Activated CD8-positive, alpha-beta memory T cell treated with anti-CD3 and anti-CD28 coated beads, Interleukin-2, amount 50 U/mL, for 1 hour (primary cell): ENCODE data around the gene RPS21.

Experiments
- DNase-seq: peaks from one replicate; pipeline ENCODE4 v3.0.0-alpha.2; 2020; ENCODE audit errors: extremely low read depth

Gene RPS21

DNA sequence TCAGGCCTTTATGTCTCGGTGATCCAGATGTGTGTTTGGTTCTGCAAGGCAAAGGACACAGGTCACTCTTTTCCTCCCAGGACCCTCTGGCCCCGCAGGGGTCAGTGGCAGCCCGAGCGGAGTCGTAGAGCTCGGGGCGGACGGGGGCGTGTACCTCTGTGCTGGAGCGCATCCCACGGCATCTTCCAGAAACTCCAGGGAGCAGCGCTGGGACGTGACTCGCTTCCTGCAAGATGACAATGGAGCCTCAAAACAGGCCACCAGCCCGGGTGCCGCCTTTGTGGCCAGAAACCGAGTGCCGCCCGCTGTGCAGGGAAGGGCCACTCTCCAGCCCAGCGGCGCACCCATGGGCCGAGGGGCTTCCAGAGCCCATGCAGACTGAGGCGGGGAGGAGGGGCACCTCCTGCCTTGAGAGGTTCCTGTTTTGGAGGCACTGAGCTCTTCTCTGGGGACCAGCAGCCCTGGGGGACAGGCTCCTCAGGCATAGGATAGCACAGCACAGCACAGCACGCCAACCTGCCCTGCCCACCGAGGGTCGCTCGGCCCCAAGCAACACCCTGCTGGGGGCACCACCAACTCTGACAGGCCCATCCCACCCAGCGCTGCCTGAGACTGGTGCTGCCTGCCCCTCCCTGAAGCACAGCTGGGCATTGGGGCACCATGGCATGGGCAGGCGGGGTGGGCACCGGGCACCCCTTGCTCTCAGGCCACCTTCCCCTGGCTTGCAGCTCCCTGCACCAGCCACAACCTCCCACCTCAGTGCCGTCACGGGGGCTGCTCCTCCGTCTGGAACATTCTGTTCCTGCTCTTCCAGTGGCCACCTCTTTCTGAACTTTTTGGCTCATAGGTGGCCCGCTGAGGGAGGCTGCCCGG lies 9.7 kb downstream of the RPS21 start:
- DNase-seq: no peak

DNA sequence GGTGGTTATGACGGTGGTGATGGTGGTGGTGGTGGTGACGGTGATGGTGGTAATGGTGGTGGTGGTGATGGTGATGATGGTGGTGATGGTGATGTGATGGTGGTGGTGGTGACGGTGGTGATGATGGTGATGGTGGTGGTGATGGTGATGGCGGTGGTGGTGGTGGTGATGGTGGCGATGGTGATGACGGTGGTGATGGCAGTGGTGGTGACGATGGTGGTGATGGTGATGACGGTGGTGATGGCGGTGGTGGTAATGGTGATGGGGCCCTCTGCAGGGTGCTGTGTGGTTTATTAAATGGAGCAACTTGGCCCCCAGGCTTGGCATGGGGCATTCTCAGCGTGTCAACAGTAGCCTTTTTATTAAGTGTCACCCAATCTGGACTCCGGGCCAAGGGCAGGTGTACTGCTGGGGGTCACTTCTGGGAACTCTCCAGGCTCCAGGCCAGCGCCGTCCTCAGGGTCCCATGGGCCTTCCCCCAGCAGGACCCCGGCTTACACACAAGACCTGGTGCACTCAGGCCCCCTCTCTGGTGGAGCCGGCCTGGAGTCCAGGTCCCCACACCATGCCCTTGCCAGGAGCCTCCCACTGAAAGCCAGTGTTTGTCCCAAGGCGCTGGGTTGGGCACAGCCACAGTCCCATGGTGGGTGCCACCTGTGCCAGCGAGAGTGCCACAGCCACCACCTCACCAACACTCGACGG lies 11.4 kb downstream of the RPS21 start:
- no peak for DNase-seq

GRCh38 chr20:62400021-62400420 lies 13.1 kb downstream of the RPS21 start:
- no peak for DNase-seq

GRCh38 chr20:62400541-62400940 lies 13.6 kb downstream of the RPS21 start:
- no peak for DNase-seq

DNA sequence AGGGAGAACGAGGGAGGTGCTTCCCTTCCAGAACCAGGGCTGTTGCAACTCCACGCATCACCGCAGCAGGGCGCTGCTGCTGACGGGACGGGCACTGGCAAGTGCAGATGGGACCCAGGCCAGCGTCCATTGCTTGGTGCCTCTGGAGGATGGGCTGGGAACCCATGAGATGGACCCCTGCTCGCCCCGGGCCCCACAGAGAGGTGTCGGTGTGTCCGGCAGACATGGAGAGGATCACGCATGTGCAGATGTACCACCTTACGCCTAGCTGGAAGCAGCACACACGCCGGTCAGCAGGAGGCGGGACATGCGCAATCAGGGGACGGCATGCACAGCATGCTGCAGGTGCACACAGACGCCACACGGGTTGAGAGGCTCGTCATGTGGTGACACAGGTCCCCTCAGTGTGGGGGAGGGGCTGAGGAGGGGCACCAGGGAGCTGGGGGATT lies 14.5 kb downstream of the RPS21 start:
- DNase-seq: no peak

DNA sequence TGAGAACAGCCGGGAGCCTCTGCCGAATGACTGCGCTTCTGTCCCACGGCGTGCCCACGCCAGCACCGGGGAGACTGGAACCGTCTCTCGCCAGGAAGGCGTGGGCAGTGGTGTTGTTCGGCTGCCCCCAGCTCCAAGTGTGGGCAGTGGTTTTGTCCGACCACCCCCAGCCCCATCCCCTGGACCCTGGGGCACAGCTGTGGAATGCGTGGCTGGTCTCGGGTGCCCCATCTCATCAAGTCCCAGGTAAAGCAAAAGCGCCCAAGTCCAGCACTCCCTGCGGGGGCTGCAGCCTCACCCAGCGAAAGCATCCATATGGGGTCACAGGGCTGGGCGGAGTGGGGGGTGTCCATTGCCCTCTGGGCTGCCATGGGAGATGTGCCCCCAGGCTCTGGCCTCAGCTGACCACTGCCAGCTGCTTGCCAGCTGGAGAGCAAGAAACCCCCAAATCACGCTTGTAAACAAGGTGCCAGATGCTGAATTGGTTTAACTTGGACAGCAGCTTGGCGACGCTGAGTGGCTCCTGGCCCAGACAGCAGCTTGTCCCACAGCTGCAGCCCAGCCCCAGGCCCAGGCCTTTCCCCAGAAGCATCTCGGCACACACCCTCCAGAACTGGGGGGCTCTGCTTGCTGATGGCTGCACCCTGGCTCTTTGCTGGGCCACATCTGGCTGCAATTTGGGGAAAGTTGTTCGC lies 15.7 kb downstream of the RPS21 start:
- no peak for DNase-seq

- DNase-seq: no peak
These were observed 16.4 kb downstream of the RPS21 start for GRCh38 chr20:62403331-62403730.

DNA sequence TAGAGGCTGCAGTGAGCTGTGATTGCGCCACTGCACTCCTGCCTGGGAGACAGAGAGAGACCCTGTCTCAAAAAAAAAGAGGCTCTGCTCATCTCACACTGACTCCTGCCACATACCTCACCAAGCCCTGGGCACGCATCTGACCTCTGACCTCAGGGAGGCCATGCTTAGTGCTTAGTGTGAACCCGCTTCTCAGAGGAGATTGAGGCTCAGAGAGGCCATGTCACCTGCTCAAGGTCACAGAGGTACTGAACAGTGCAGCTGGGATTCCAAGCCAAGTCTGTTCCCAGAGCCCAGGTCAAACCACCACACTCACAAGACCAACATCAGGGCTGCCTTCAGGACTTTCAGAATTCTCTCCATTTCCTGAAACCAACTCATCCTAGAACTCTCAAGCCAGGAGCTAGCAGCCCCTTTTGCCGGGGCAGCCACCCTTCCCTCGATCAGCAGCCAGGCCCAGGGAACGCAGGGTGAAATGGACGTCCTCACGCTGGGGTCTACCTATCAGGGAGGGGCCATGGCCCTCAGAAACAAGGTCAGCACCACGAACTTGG lies 17.3 kb downstream of the RPS21 start:
- DNase-seq: no peak

GRCh38 chr20:62404761-62405107 lies 17.8 kb downstream of the RPS21 start:
- no peak for DNase-seq

GRCh38 chr20:62405108-62405980 lies 18.4 kb downstream of the RPS21 start:
- no peak for DNase-seq

DNA sequence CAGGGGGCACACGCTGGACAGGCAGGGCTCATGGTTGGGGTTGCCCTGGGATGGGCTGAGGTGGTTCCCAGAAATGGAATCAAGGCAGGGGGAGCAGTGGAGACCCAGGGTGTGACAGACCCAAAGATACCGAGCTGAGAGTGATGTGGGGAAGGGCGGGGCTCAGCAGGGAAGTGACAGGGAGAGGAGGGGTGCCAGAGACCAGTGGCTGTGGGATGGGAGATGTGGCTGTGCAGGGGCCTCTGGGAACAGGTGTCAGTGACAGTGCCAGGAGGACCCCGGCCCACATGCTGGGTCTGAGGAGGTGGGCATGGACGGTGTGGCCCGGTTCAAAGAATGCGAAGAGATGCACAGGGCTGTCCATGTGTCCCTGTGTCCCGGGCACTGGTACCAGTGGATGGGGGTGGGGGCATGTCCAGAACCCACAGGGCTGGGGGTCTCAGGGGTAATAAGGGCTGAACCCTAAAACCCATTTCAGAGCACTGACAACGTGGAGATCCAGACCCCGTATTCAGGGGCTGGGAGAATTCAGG lies 19.1 kb downstream of the RPS21 start:
- no peak for DNase-seq

DNA sequence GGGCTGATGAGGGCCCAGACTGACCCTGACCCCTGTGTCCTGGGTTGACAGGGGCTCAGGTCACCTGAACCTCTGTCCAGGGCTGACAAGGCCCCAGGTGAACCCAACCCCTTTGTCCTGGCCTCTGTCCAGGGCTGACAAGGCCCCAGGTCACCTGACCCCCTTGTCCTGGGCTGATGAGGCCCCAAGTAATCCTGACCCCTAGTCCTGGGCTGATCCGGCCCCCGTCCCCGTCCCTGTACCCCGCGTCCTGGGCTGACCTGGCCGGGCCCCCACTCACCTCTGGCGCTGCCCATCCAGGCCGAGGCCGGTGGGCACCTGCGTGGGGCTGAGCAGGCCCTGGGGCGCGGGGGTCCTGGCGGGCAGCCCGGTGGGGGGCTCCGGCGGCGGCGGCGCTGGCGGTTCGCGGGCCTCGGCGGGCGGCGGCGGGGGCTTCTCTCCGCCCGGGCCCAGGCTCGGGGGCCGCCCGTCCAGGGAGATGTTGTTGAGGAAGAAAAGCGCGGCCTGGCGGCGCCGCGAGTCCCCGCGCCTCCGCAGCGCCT lies 19.8 kb downstream of the RPS21 start:
- DNase-seq: no peak

DNA sequence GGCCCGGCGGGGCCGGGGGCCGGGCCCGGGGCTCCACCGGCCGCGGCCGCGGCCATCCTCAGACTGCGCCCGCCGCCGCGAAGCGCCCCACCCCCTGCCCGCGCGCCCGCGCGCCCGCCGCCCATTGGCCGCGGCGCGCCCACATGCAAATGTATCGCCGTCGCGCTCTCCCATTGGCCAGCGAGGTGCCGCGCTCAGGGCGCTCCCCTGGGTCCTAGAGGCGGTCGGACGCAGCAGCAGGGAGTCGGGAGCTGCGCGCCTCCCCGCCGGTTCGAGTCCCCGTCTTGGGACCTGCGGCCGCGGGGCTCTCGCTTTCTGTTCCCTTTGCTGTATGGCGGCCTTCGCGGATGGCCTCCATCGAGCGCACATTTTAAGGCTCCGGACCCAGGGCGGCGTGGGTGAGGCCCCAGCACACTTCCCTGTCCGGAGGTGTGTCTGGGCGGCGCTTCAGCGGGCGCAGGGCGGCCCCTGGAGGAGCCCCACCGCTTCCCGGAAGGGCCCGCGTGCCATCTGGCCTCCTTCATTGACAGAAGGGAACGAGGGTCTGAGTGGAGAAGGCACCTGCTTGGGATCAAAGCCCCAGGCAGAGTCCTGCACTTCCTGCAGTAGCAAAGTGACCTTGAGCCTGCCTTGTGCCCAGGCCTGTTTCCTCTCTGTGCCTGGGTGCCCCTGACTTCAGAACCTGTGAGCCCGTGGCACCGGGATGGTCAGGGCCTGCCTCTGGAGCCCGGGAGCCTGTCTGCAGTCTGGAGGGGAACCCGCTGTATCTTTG lies 20.5 kb downstream of the RPS21 start, which contains the start of gene CABLES2:
TSS of gene CABLES2 (minus strand) at position 65 of the 772 bp plus-strand sequence. CDS start at position 56, 9 bp downstream.
- DNase-seq: peak; percentile 60

DNA sequence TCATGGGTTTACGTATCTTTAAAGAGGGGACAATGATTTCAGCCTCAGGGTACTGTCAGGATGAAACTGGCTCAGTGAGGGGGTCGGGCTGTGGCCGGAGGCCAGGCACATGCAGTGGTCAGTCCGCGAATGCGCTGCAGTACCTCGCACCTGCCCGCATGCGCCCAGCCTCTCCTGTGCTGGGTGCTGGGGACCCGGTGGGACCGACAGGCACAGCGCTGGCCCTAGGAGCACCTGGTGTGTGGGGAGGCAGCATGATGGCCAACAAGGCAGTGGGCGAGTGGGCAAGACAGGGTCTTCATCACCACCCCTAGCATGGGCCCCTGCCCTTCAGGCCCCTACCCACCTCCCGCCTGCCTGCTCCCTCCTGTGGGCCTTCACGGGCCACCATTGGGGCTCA lies 21.2 kb downstream of the RPS21 start:
- no peak for DNase-seq

- no peak for DNase-seq
These were observed 21.7 kb downstream of the RPS21 start for GRCh38 chr20:62408640-62409039.

DNA sequence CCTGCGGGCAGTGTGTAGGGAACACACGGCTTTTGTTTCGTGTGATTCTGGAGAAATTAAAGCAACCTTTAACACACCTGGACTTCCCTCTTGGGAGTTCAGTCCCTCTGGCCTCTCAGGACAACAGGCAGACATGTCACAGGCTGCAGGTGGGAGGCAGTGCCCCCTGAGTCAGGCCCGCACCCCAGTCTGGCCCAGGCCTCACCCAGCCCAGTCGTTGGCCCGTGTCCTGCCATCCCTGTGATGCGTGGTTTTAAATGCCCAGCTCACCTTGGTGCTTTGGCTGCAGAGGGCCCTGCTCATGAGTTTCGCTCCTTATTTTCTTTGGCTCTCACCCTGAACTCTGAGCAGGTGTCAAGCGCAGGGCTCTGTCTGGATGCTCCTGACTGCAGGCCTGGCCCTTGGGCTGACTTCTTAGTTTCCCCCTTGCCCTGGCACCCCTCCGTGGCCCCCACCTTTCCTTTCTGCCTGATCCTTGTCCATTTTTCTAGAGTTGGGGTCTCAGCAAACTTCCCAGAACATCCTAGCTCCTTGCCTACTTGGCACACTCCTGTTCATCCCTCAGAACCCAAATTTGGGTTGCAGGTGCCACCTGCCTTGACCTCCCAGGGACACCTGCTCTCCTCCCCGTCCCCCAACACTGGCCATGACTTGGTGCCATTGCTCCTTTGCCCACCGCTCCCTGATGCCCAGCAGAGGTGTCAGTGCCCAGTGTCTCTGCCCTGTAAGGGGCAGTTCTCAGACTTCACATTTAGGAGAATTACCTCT lies 22.4 kb downstream of the RPS21 start:
- no peak for DNase-seq

- no peak for DNase-seq
These were observed 23.2 kb downstream of the RPS21 start for GRCh38 chr20:62409931-62410745.
